ES-I3 (cell line): Measurements from ENCODE around the gene AQP12A.

Experiments used
- H3K36me3 ChIP-seq: 2 replicates; pipeline ENCODE4 v1.6.1; 2013; ENCODE audit warnings: mild to moderate bottlenecking, low read length, control low read depth, moderate library complexity; ENCODE audit not compliant: insufficient read depth
- H3K4me1 ChIP-seq: 2 replicates; pipeline ENCODE4 v1.6.1; 2013; ENCODE audit warnings: mild to moderate bottlenecking, control low read depth, low read length; ENCODE audit not compliant: insufficient read depth
- H3K9ac ChIP-seq: 2 replicates; pipeline ENCODE4 v1.6.1; 2013; ENCODE audit warnings: low read depth, mild to moderate bottlenecking, low read length, moderate library complexity
- H3K9me3 ChIP-seq: 2 replicates; pipeline ENCODE4 v1.6.1; 2013; ENCODE audit warnings: mild to moderate bottlenecking, low read length, moderate library complexity; ENCODE audit not compliant: control insufficient read depth, insufficient read depth

AQP12A gene

GRCh38 chr2:240703417-240704341, 12.0 kb downstream of the AQP12A start:
- no peaks in the 10 kb centered on the region for H3K9me3 ChIP-seq
- no peaks in the 10 kb centered on the region for H3K4me1 ChIP-seq
- H3K36me3 ChIP-seq: no peaks in the 10 kb centered on the region
- H3K9ac ChIP-seq: no peak overlapping the region

GRCh38 chr2:240704651-240705050, 13.0 kb downstream of the AQP12A start:
- Histone ChIP-seq H3K36me3 (no peaks in the 10 kb centered on the region), H3K4me1 (no peaks in the 10 kb centered on the region), H3K9ac (no peak overlapping the region), H3K9me3 (no peaks in the 10 kb centered on the region)

GRCh38 chr2:240705204-240705791, 13.6 kb downstream of the AQP12A start:
- Histone ChIP-seq H3K36me3 (no peaks in the 10 kb centered on the region), H3K9ac (no peak overlapping the region), H3K9me3 (no peaks in the 10 kb centered on the region), H3K4me1 (no peaks in the 10 kb centered on the region)

DNA sequence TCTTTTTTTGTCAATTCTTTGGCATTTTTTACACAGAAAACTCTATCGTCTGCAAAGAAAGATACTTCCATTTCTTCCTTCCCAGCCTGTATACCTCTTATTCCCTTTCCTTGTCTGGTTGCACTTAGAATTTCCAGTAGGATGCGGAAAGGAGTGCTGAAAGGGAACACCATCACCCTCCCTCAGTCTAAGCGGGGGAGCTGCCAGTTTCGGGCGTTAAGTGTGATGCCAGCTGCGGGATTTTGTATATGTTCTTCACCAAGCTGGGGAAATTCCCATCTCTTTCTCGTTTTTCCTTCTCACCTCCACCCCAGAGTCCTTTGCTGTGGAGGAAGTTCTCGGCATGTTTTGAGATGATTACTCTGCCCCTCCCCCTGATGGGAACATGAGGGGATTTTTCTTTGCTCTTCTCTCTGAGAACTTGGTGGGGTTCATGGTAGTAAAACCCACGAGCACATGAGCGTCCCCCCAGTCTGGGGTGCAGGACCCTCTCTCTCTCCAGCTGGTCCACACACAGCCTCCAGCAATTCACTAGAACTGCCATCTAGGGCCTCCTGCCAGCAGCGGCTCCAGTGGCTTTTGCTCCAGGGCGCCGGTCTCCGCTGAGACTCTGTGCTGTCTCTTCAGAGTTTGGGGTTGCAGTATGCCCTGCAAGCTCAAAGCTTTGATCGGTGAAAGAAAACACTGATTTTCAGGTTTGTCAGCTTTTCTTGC, 15.5 kb downstream of the AQP12A start:
- no peak overlapping the region for H3K9ac ChIP-seq
- H3K9me3 ChIP-seq: no peaks in the 10 kb centered on the region
- no peaks in the 10 kb centered on the region for H3K4me1 ChIP-seq
- no peaks in the 10 kb centered on the region for H3K36me3 ChIP-seq

GRCh38 chr2:240707821-240708220, 16.2 kb downstream of the AQP12A start:
- H3K9me3 ChIP-seq: no peaks in the 10 kb centered on the region
- no peaks in the 10 kb centered on the region for H3K36me3 ChIP-seq
- H3K4me1 ChIP-seq: no peaks in the 10 kb centered on the region
- no peak overlapping the region for H3K9ac ChIP-seq

DNA sequence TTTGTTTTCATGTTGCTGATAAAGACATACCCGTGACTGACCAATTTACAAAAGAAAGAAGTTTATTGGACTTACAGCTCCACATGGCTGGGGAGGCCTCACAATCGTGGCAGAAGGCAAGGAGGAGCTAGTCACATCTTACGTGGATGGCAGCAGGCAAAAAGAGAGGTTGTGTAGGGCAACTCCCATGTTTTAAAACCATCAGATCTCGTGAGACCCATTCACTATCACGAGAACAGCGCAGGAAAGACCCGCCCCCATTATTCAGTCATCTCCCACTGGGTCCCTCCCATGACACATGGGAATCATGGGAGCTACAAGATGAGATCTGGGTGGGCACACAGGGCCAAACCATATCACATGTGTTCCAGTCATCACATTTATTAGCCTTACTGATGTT, 16.8 kb downstream of the AQP12A start:
- H3K4me1 ChIP-seq: no peaks in the 10 kb centered on the region
- no peaks in the 10 kb centered on the region for H3K36me3 ChIP-seq
- H3K9ac ChIP-seq: no peak overlapping the region
- no peaks in the 10 kb centered on the region for H3K9me3 ChIP-seq

- H3K36me3 ChIP-seq: no peaks in the 10 kb centered on the region
- no peaks in the 10 kb centered on the region for H3K9me3 ChIP-seq
- H3K9ac ChIP-seq: no peak overlapping the region
- H3K4me1 ChIP-seq: no peaks in the 10 kb centered on the region
These were observed 19.6 kb downstream of the AQP12A start for GRCh38 chr2:240711296-240711695.

DNA sequence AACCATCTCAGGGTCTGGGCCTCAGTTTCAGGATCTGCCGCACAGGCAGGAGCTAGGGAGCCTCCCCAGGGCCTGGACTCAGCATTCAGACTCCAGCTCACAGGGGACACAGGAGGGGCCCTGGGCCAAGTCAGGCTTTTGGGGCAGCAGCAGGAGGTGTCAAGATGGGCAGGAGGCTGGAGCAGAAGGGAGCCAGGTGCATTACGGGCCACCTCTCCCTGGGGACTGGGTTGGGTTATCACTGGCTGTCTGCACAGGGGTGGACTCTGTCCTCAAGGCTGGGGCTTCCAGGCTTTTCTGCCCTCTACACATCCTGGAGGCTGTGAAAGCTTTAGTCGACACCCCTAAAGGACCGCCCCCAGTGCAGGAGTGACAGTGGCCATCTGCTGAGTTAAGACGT, 20.0 kb downstream of the AQP12A start:
- H3K36me3 ChIP-seq: no peaks in the 10 kb centered on the region
- no peak overlapping the region for H3K9ac ChIP-seq
- H3K4me1 ChIP-seq: no peaks in the 10 kb centered on the region
- H3K9me3 ChIP-seq: no peaks in the 10 kb centered on the region

- no peaks in the 10 kb centered on the region for H3K36me3 ChIP-seq
- H3K9me3 ChIP-seq: no peaks in the 10 kb centered on the region
- H3K9ac ChIP-seq: no peak overlapping the region
- H3K4me1 ChIP-seq: no peaks in the 10 kb centered on the region
These were observed 20.5 kb downstream of the AQP12A start for GRCh38 chr2:240712121-240712520.

DNA sequence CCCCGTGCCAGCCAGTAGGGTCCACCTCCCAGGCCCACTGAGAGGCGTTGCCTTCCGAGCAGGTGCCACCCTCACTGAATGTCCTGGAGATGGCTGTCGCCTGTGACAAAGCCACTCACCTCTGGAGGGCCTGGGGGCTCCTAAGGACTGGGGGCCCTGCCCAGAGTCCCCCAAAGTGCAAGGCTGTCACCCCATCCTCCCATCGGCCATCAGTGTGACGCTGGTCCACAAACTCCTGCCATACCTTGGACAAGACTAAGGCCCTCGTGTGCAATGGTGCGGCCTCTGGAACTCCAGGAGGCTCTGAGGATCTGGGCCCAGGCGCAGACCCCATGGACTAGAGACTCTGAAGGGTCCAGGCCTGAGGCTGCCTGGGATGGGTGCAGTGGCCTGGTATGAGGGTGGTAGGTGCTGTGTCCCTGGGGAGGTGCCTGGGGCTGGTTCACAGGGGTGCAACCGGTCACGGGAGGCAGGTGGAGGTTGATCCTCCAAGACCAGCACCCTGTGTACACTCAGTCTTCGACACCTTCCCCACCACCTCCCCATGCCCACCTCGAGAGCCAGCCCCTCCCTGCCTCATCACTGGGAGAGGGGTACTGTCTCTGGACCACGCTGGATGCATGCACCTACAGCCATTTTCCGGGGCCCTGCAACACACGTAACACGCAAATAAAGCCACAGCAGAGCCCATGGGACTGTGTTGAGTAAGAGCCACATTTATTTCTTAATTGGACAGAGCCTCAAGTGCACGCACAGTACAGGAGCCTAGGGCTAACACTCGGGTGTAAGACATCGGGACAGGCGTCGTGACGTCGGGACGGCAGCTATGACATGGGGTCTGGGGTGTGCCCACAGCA, 21.6 kb downstream of the AQP12A start:
- H3K9me3 ChIP-seq: no peaks in the 10 kb centered on the region
- no peak overlapping the region for H3K9ac ChIP-seq
- H3K4me1 ChIP-seq: no peaks in the 10 kb centered on the region
- H3K36me3 ChIP-seq: 0 out of 2 replicates have a peak, but pooled peaks cover under 1% of the 10 kb centered on the region

DNA sequence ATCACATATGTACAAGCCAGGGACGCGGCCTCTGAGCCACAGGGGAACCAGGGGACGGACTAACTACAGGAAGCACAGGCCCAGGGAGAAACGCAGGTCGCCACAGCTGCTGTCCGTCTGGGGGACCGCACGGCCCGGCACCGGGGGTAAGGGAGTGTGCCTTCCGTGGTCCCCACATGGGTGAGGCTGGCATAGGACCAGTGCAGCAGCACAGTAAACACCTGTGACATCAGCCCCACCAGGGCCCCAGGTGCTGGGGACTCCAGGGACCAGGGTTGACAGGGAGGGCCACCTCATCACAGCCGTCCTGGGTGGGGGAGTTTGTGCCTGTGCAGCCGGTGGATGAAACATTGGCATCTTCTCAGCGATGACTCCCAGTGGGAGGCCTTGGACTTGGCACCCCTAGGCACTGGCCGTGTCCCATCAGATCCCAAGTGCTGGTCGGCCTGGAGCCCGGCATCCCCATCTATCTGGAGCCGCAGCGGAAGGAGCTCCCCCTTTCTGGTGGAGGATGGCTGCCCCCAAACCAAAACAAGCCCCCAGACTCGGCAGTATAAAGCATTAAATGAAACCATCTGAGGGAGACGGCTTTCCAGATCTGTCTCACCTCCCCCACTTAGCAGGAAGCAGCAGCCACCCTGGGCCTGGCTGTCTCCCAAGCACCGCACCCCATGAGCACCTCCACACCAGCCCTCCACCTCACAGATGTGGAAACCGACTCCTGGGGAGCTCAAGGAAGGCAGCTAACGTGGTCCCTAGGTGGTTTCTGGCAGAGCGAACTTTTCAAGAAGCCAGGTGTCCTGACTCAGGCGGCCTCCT, 22.5 kb downstream of the AQP12A start:
- H3K9ac ChIP-seq: no peak overlapping the region
- peaks cover 3% of the 10 kb centered on the region; the same call in 1 of the 2 replicates for H3K36me3 ChIP-seq
- no peaks in the 10 kb centered on the region for H3K9me3 ChIP-seq
- H3K4me1 ChIP-seq: no peaks in the 10 kb centered on the region

DNA sequence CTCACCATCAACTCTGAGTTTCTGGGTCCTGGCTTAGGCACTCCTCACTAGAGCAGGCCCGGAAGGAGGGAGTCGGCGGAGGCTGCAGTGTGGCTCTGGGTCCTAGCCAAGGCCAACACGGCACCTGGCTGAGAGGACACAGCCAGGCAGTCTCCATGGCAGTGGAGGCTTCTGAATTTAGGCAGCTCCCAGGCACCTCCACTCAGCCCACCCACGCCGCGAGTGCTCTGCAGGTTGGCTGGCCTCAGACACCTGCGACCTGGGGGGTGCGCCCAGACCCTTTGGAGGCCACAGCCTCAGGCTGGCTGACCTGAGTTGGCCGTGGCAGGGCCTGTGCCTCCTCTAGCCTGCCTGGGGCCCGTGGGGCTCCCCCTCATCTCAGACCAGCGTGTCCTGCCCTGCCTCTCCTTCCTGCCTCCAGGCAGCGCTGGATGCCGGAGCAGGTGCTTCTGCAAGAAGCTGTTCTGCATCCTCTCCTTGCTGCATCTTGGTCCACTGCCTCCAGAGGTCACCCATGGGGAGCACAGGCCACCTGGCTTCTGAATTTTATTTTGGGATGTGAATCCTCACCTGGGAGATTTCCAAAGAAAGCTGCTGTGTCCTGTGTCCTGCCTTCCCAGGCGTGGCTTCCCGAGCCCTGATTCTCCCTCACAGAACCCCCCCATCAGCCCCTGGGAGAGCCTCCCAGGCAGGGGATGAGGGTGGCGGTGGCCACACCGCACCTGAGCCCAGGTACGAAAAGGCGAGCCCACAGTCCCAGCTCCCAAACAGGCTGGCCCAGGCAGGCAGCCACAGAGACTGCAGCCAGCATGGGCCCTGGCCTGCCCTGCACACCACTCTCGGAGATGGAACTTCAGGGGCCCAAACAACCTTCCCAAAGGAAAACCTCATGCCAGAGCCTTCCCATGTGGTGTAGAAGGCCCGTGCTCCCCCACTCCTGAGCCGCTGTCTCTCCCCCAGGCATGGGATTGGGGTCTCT, 23.4 kb downstream of the AQP12A start:
- Histone ChIP-seq H3K9ac (no peak overlapping the region), H3K36me3 (peaks cover 3% of the 10 kb centered on the region; the same call in 1 of the 2 replicates), H3K4me1 (no peaks in the 10 kb centered on the region), H3K9me3 (no peaks in the 10 kb centered on the region)
